Mesendoderm (in vitro differentiated cells): ENCODE data around the gene MRPS10.

Experiments
- DNase-seq: peaks from one replicate; pipeline ENCODE4 v3.0.0; 2013
- H2AK5ac ChIP-seq: 2 replicates; pipeline ENCODE4 v1.6.1; 2013; ENCODE audit warnings: low read length, inconsistent platforms
- H2BK120ac ChIP-seq: 2 replicates; pipeline ENCODE4 v1.6.1; 2013; ENCODE audit warnings: low read depth, mild to moderate bottlenecking, low read length, moderate library complexity, mixed read lengths
- H2BK15ac ChIP-seq: replicated peaks from 2 replicates; pipeline ENCODE4 v1.6.1; 2013; ENCODE audit warnings: low read depth, mild to moderate bottlenecking, moderate library complexity
- H2BK5ac ChIP-seq: 2 replicates; pipeline ENCODE4 v1.6.1; 2013; ENCODE audit warnings: low read length, inconsistent platforms
- H3K18ac ChIP-seq: 2 replicates; pipeline ENCODE4 v1.6.1; 2013; ENCODE audit warnings: mild to moderate bottlenecking, low read length, mixed read lengths
- H3K23ac ChIP-seq: one replicate; pipeline ENCODE4 v1.6.1; 2013; ENCODE audit warnings: low read length
- H3K27ac ChIP-seq: 2 replicates; pipeline ENCODE4 v1.5.1; 2013; ENCODE audit warnings: low read depth, mild to moderate bottlenecking, inconsistent platforms, low read length, moderate library complexity
- H3K27me3 ChIP-seq: 2 replicates; pipeline ENCODE4 v1.6.1; 2013; ENCODE audit warnings: low read length, control low read depth, mild to moderate bottlenecking, inconsistent platforms; ENCODE audit not compliant: insufficient read depth, poor library complexity
- H3K36me3 ChIP-seq: 2 replicates; pipeline ENCODE4 v1.6.1; 2013; ENCODE audit warnings: low read length, inconsistent platforms; ENCODE audit not compliant: control insufficient read depth, insufficient read depth
- H3K4ac ChIP-seq: one replicate; pipeline ENCODE4 v1.6.1; 2013; ENCODE audit warnings: low read depth, mild to moderate bottlenecking, low read length, moderate library complexity
- H3K4me1 ChIP-seq: 2 replicates; pipeline ENCODE4 v1.6.1; 2013; ENCODE audit warnings: low read depth, low read length, inconsistent platforms; ENCODE audit not compliant: control insufficient read depth
- H3K4me2 ChIP-seq: 2 replicates; pipeline ENCODE4 v1.6.1; 2013; ENCODE audit warnings: low read length
- H3K4me3 ChIP-seq: 2 replicates; pipeline ENCODE4 v1.5.1; 2013; ENCODE audit warnings: mild to moderate bottlenecking, low read length
- H3K56ac ChIP-seq: one replicate; pipeline ENCODE4 v1.6.1; 2013; ENCODE audit warnings: low read length
- H3K79me1 ChIP-seq: 2 replicates; pipeline ENCODE4 v1.6.1; 2013; ENCODE audit warnings: low read length, inconsistent platforms
- H3K79me2 ChIP-seq: 2 replicates; pipeline ENCODE4 v1.6.1; 2013; ENCODE audit warnings: mild to moderate bottlenecking, low read length; ENCODE audit not compliant: control insufficient read depth, insufficient read depth
- H3K9ac ChIP-seq: 2 replicates; pipeline ENCODE4 v1.6.1; 2013; ENCODE audit warnings: low read length, inconsistent platforms
- H4K5ac ChIP-seq: one replicate; pipeline ENCODE4 v1.6.1; 2013; ENCODE audit warnings: low read length
- H4K8ac ChIP-seq: one replicate; pipeline ENCODE4 v1.6.1; 2013; ENCODE audit warnings: low read depth, mild to moderate bottlenecking, control low read depth, low read length, moderate library complexity
- WGBS: extraction: QIAGEN DNeasy Blood & Tissue Kit; methylation state at CpG from one replicate; pipeline ENCODE4 v1.1.7; 2013; ENCODE audit warnings: low lambda C conversion rate, missing lambda C conversion rate; ENCODE audit not compliant: insufficient coverage; ENCODE audit errors: extremely low coverage; 5-methylcytosine and 5-hydroxymethylcytosine counted together

The MRPS10 gene

GRCh38 chr6:42260972-42261371, 43.3 kb upstream of the MRPS10 start:
- peak overlapping the region; percentile 56 for H3K9ac ChIP-seq

GRCh38 chr6:42260396-42260888, 42.8 kb upstream of the MRPS10 start:
- H3K36me3 ChIP-seq = no peaks in the 10 kb centered on the region
- peak overlapping the region; percentile 42 for H3K4me2 ChIP-seq
- no CpG with 5 or more reads among the region's 7 CpGs for WGBS
- peak overlapping the region; percentile 73 for H3K56ac ChIP-seq
- no peaks in the 10 kb centered on the region for H3K79me1 ChIP-seq
- no peak overlapping the region for H2BK15ac ChIP-seq
- no peak overlapping the region for H2BK120ac ChIP-seq
- no peak overlapping the region for H3K23ac ChIP-seq
- no peak overlapping the region for H4K8ac ChIP-seq
- H3K79me2 ChIP-seq = no peaks in the 10 kb centered on the region
- H3K4me3 ChIP-seq = no peak overlapping the region
- no peak overlapping the region for H3K4ac ChIP-seq
- no peaks in the 10 kb centered on the region for H3K27me3 ChIP-seq
- peaks cover 16% of the 10 kb centered on the region for H3K4me1 ChIP-seq
- peak; percentile 60 for DNase-seq
- no peak overlapping the region for H2AK5ac ChIP-seq
- no peak overlapping the region for H4K5ac ChIP-seq
- H3K9ac ChIP-seq = peak overlapping the region; percentile 56
- H3K27ac ChIP-seq = no peak overlapping the region
- H3K18ac ChIP-seq = no peak overlapping the region
- no peak overlapping the region for H2BK5ac ChIP-seq

More at GRCh38 chr6:42260972-42261371, 43.3 kb upstream of the MRPS10 start:
- no peak overlapping the region for H4K8ac ChIP-seq
- peak overlapping the region; percentile 73 for H3K56ac ChIP-seq
- WGBS = no CpG with 5 or more reads among the region's 11 CpGs
- H3K23ac ChIP-seq = no peak overlapping the region
- no peak overlapping the region for H2BK5ac ChIP-seq
- H3K79me1 ChIP-seq = no peaks in the 10 kb centered on the region
- H2BK120ac ChIP-seq = no peak overlapping the region
- H4K5ac ChIP-seq = no peak overlapping the region
- peak; percentile 65 for DNase-seq
- no peak overlapping the region for H3K4ac ChIP-seq
- peak overlapping the region; percentile 42 for H3K4me2 ChIP-seq
- H3K18ac ChIP-seq = no peak overlapping the region
- no peak overlapping the region for H3K4me3 ChIP-seq
- H3K27ac ChIP-seq = no peak overlapping the region
- H3K27me3 ChIP-seq = no peaks in the 10 kb centered on the region
- H2BK15ac ChIP-seq = no peak overlapping the region
- no peaks in the 10 kb centered on the region for H3K79me2 ChIP-seq
- H2AK5ac ChIP-seq = no peak overlapping the region
- peaks cover 16% of the 10 kb centered on the region for H3K4me1 ChIP-seq
- H3K36me3 ChIP-seq = no peaks in the 10 kb centered on the region

- H3K9ac ChIP-seq = no peak overlapping the region
- no peaks in the 10 kb centered on the region for H3K36me3 ChIP-seq
- no peak overlapping the region for H3K4ac ChIP-seq
- no peak overlapping the region for H3K23ac ChIP-seq
- H2AK5ac ChIP-seq = no peak overlapping the region
- no peak overlapping the region for H3K27ac ChIP-seq
- no peak overlapping the region for H3K4me2 ChIP-seq
- H3K27me3 ChIP-seq = no peaks in the 10 kb centered on the region
- H3K4me1 ChIP-seq = peaks cover 16% of the 10 kb centered on the region
- no peak overlapping the region for H2BK15ac ChIP-seq
- DNase-seq = no peak
- no peak overlapping the region for H4K8ac ChIP-seq
- no peak overlapping the region for H3K56ac ChIP-seq
- no peaks in the 10 kb centered on the region for H3K79me2 ChIP-seq
- no peak overlapping the region for H3K4me3 ChIP-seq
- no CpG with 5 or more reads among the region's 10 CpGs for WGBS
- H3K18ac ChIP-seq = no peak overlapping the region
- no peaks in the 10 kb centered on the region for H3K79me1 ChIP-seq
- no peak overlapping the region for H2BK5ac ChIP-seq
- no peak overlapping the region for H4K5ac ChIP-seq
- no peak overlapping the region for H2BK120ac ChIP-seq
Measured at GRCh38 chr6:42259841-42260395, 42.3 kb upstream of the MRPS10 start.

- no peaks in the 10 kb centered on the region for H3K79me1 ChIP-seq
- H2BK15ac ChIP-seq = no peak overlapping the region
- no peak overlapping the region for H3K4ac ChIP-seq
- H3K56ac ChIP-seq = no peak overlapping the region
- peaks cover 16% of the 10 kb centered on the region for H3K4me1 ChIP-seq
- no peak overlapping the region for H3K9ac ChIP-seq
- H3K4me2 ChIP-seq = no peak overlapping the region
- no peaks in the 10 kb centered on the region for H3K36me3 ChIP-seq
- H3K18ac ChIP-seq = no peak overlapping the region
- no peaks in the 10 kb centered on the region for H3K79me2 ChIP-seq
- no peak overlapping the region for H2AK5ac ChIP-seq
- no peak overlapping the region for H2BK120ac ChIP-seq
- no CpG with 5 or more reads among the region's 31 CpGs for WGBS
- DNase-seq = no peak
- no peak overlapping the region for H3K23ac ChIP-seq
- no peak overlapping the region for H3K4me3 ChIP-seq
- H4K8ac ChIP-seq = no peak overlapping the region
- no peak overlapping the region for H2BK5ac ChIP-seq
- H4K5ac ChIP-seq = no peak overlapping the region
- H3K27ac ChIP-seq = no peak overlapping the region
- H3K27me3 ChIP-seq = no peaks in the 10 kb centered on the region
Measured at GRCh38 chr6:42259286-42259685, 41.6 kb upstream of the MRPS10 start.

GRCh38 chr6:42257614-42258013, 40.0 kb upstream of the MRPS10 start:
- no CpG with 5 or more reads among the region's 3 CpGs for WGBS
- Histone ChIP-seq H3K79me1 (no peaks in the 10 kb centered on the region), H3K23ac (no peak overlapping the region), H3K18ac (no peak overlapping the region), H3K4me3 (no peak overlapping the region), H3K27ac (no peak overlapping the region), H4K8ac (no peak overlapping the region), H3K4me2 (no peak overlapping the region), H3K9ac (no peak overlapping the region), H2BK15ac (no peak overlapping the region), H2BK120ac (no peak overlapping the region), H2BK5ac (no peak overlapping the region), H2AK5ac (no peak overlapping the region), H3K27me3 (no peaks in the 10 kb centered on the region), H3K4me1 (peaks cover 16% of the 10 kb centered on the region), H4K5ac (no peak overlapping the region), H3K4ac (no peak overlapping the region), H3K79me2 (no peaks in the 10 kb centered on the region), H3K36me3 (no peaks in the 10 kb centered on the region), H3K56ac (no peak overlapping the region)
- peak; percentile 79 for DNase-seq

GRCh38 chr6:42257063-42257462, 39.4 kb upstream of the MRPS10 start:
- no peak overlapping the region for H2BK15ac ChIP-seq
- H3K56ac ChIP-seq = no peak overlapping the region
- H3K4ac ChIP-seq = no peak overlapping the region
- no peak overlapping the region for H2BK120ac ChIP-seq
- H4K8ac ChIP-seq = no peak overlapping the region
- DNase-seq = no peak
- H3K4me2 ChIP-seq = no peak overlapping the region
- no peak overlapping the region for H3K18ac ChIP-seq
- no peak overlapping the region for H2BK5ac ChIP-seq
- WGBS = no CpG with 5 or more reads among the region's 3 CpGs
- H3K27me3 ChIP-seq = no peaks in the 10 kb centered on the region
- no peaks in the 10 kb centered on the region for H3K79me2 ChIP-seq
- H3K9ac ChIP-seq = no peak overlapping the region
- peaks cover 16% of the 10 kb centered on the region for H3K4me1 ChIP-seq
- no peaks in the 10 kb centered on the region for H3K36me3 ChIP-seq
- H4K5ac ChIP-seq = no peak overlapping the region
- no peak overlapping the region for H3K23ac ChIP-seq
- H3K4me3 ChIP-seq = no peak overlapping the region
- H2AK5ac ChIP-seq = no peak overlapping the region
- no peak overlapping the region for H3K27ac ChIP-seq
- H3K79me1 ChIP-seq = no peaks in the 10 kb centered on the region
